Articular chondrocyte of knee joint (primary cell): ENCODE results near the gene PCGF6. TPM values are rescaled to one million over a fixed set of nuclear protein-coding genes. Genes with fewer than 3 reads are reported as not detected.

ENCODE experiments used
- small RNA-seq: library from RNA; depleted of rRNA; stranded (forward); fragments of <200 nt; gene quantifications from one replicate; pipeline ENCODE3, GENCODE V24; 2012
- total RNA-seq: library from RNA; depleted of rRNA; stranded (reverse); fragments of >200 nt; gene quantifications from 2 replicates; pipeline ENCODE4 v1.2.3, GENCODE V29; 2012

PCGF6 gene
- 18.6 and 20.0 TPM in 2 replicates for total RNA-seq

GRCh38 chr10:103350517-103351260 lies at the start of gene PCGF6:
Gene PCGF6, minus strand, starts transcription at chr10:103351140. Its CDS starts 74 bp downstream, at chr10:103351066.

GRCh38 chr10:103396067-103396788 lies 45.3 kb upstream of the PCGF6 start, which contains the start of the genes ATP5MK and PDCD11:
Gene ATP5MK, minus strand, starts transcription at chr10:103396475. Its CDS starts 4,018 bp downstream, at chr10:103392457.
Gene PDCD11, plus strand, starts transcription at chr10:103396626. Its CDS starts 1,801 bp downstream, at chr10:103398427.

GRCh38 chr10:103367782-103368518 lies 17.0 kb upstream of the PCGF6 start, which contains the start of gene TAF5:
Gene TAF5, plus strand, starts transcription at chr10:103367976. Its CDS starts 14 bp downstream, at chr10:103367990.

GRCh38 chr10:103276896-103277712 lies 73.8 kb downstream of the PCGF6 start, which contains the start of gene INA:
Gene INA, plus strand, starts transcription at chr10:103277138. Its CDS starts 74 bp downstream, at chr10:103277212.

Small RNA genes lying within 50 kb of the gene (small RNA-seq; reads per million reads assigned to genes)
- not detected for gene RNU11-3P

Other genes with a start within 250 kb of the PCGF6 start
- gene NT5C2, start 157.9 kb downstream of the PCGF6 start, total RNA-seq = 81.4 and 95.9 TPM in 2 replicates
- gene RPEL1, start 105.3 kb downstream of the PCGF6 start, total RNA-seq = 0.11 and 0.13 TPM in 2 replicates
- 0.13 and 0.22 TPM in 2 replicates for gene INA, start 74.0 kb downstream of the PCGF6 start, total RNA-seq
- 4.3 and 4.4 TPM in 2 replicates for gene TAF5, start 16.8 kb upstream of the PCGF6 start, total RNA-seq
- 223 and 321 TPM in 2 replicates for gene ATP5MK, start 45.3 kb upstream of the PCGF6 start, total RNA-seq
- gene PDCD11, start 45.5 kb upstream of the PCGF6 start, total RNA-seq = 23.8 and 26.5 TPM in 2 replicates
- 81.3 and 91.3 TPM in 2 replicates for gene CALHM2, start 101.2 kb upstream of the PCGF6 start, total RNA-seq
- not detected in 2 replicates for gene CALHM1, start 107.8 kb upstream of the PCGF6 start, total RNA-seq
- gene CALHM3, start 128.1 kb upstream of the PCGF6 start, total RNA-seq = 0.11 TPM in 1 of 2 replicates, not detected in the other
- 0.11 and 0.26 TPM in 2 replicates for gene NEURL1, start 142.6 kb upstream of the PCGF6 start, total RNA-seq